GM21423 (cell line): ENCODE data around the gene MVB12B.
"Not testable (repeated sequence)": the region's sequence is repeated elsewhere in the genome, so short reads cannot be mapped to it uniquely, and the experiment has no call there.

Source experiments
- ATAC-seq: cut with Tn5 transposase; IDR thresholded peaks from one replicate; pipeline ENCODE4 v1.9.1; 2021; ENCODE audit warnings: mild to moderate bottlenecking, moderate library complexity; ENCODE audit not compliant: unreplicated experiment

The MVB12B gene

DNA sequence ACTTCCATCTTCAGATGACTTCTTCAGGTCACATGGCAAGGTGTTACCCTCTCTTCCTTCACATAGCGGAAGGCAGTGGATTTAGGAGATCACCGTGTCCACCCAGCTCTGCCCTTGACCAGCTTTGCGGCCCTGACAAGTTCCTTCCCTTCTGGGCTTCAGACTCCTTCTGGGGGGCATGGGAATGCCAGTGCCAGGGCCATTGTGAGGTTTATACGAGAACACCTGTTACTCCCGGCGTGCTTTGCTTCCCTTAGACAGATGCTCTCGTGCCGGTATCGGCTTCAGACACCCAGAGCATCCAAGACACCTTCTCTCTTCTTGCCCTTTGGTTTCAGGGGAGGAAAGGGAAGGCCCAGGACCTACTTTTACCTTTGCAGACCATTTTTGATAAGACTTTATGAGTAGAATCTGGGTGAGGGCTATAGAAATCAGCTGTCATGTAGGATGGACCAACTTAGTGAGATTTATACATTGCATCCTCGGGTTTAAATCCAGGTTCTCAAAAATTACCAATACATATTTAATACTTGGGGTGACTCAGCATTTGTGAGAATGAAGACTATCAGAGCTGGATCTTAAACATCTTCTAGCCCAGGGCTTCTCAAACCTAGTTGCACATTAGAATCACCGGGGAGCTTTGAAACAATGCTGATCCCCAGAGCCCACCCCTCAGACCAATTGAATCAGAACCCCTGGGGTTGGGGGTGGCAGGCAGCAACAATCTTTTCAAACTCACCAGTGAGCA, 138.2 kb downstream of the MVB12B start:
- ATAC-seq, result no peak

DNA sequence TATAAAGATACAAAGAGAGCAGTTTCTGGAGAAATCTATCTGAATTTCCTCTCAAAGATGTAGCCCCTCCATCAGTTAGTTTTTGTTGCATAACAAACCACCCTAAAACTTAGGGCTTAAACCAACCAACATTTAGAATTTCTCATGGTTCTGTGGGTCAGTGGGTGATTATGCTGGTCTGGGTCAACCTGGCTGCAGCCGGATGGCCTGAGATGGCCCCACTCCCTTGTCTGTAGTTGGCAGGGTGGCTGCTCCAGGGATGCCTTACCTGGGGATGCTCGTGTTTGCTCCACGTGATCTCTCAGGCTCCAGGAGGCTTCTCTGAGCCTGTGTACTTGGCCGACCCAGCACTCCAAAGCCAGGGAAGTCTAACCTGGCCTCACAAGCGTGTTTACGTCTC, 139.3 kb downstream of the MVB12B start:
- no peak for ATAC-seq

DNA sequence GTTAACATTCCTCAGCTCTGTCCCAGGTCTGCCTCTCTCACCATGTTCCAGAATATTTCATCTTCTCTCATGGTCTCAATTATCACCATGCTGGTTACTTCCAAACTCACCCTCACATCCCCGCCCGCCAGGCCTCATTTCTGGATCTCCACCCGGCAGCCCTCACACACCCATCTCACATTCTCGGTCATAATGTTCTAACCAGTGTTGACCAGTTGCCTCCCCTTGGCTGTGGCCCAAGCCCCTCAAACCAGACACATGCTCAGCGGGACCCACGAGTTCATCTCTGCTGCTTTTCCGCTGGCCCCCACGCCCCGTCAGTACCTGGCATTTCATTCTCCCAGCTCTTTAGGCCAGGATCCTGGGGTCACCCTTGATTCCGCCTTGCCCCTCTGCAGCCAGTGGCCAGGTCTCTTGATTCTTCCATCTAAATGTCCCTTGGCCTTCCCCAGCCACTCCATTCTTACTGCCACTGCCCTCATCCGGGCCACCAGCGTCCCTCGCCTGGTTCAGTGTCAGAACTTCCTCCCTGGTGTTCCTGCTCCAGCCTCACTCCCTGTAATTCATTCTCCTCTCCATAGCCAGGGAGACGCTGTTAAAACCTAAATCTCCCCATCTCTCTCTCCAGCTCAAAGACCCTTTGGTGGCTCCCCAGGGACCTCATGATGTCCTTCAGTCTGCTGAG, 141.7 kb downstream of the MVB12B start:
- ATAC-seq, result no peak

GRCh38 chr9:126470241-126470993, 143.8 kb downstream of the MVB12B start:
- ATAC-seq, result peak; percentile 44

DNA sequence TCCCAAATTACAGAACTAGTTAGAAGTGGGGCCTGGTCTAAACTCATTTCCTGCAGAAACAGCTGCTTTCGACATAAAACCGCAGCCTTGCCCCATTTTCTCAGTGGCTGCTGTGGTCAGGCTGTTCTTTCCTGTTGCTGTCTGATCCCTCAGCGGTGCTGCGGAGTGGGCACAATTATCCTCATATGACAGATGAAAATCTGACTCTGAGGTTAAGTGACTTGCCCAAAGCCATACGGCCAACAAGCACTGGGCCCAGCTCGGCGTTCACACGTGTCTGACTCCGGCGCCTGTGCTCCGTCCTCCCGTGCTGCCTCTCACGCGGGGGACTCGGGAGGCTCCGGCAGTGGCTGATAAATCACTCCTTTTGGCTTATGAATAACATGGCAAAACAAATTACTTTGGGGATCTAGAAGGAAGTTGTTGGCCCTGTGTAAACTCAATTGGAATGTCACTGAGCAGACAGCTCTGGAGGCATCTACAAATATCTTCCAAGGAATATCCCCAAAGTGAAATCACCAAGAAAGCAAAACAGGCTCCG, 144.5 kb downstream of the MVB12B start:
- peak; percentile 51 for ATAC-seq

GRCh38 chr9:126472198-126472947, 145.7 kb downstream of the MVB12B start:
- ATAC-seq, result no peak

DNA sequence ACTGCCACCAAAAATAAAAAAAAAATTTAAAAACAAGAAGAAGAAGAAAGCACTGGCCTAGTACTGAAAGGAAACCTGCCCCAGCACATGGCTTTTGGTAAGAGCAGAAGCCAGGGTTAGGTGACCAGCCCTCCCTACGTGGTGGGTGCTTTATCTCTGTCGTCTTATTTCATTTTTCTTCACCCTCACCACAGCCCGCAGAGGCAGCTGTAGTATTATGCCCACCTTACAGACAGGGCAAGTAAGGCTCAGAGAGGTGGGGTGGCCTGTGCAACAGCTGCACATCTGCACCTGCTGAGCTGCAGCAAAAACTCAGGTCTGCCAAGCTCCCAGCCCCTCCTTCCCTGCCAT, 146.3 kb downstream of the MVB12B start:
- no peak for ATAC-seq

GRCh38 chr9:126474206-126474765, 147.7 kb downstream of the MVB12B start:
- ATAC-seq, result no peak

GRCh38 chr9:126474786-126475485, 148.3 kb downstream of the MVB12B start:
- ATAC-seq, result no peak

GRCh38 chr9:126475933-126476555, 149.4 kb downstream of the MVB12B start:
- no peak for ATAC-seq

- ATAC-seq, result not testable (repeated sequence)
These were observed 150.8 kb downstream of the MVB12B start for GRCh38 chr9:126477432-126477831.

DNA sequence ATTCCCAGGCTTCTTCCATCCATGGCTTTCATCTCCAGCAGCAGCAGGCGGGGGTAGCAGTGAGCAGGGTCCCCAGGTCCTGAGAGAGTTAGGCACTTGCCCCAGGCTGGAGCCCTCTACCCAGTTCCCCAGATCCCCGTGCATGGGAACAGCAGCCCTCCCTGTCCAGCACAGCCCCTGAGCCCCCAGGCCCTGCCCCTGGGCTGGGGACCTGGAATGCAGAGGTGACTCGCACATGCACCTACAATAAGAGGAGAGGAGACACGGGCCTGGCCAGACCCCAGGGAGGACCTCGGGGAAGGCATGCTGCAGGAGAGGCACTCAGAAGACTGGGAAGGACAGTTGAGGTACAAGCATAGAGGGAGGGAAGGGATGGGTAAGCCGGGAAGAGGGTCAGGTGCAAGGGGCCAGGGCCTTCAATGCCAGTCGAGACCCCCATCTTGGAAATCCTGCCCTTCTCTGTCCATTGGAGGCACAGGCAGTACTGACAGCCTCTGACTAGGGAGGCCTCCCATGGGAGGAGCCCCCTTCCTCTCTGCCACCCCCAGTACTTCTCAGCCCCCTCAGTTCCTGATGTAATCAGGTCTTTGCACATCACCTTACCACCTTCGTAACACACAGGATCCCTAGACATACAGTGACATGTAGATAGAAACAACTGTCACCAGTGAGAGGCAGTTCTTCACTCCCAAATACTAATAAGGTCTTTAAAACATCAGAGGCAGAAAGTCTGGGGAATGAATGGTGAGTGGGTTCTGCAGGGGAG, 151.8 kb downstream of the MVB12B start:
- ATAC-seq, result no peak

- no peak for ATAC-seq
These were observed 152.9 kb downstream of the MVB12B start for GRCh38 chr9:126479515-126479914.

- no peak for ATAC-seq
These were observed 154.2 kb downstream of the MVB12B start for GRCh38 chr9:126480813-126481212.

- ATAC-seq, result no peak
These were observed 155.2 kb downstream of the MVB12B start for GRCh38 chr9:126481862-126482261.

GRCh38 chr9:126482361-126483044, 155.9 kb downstream of the MVB12B start:
- no peak for ATAC-seq

DNA sequence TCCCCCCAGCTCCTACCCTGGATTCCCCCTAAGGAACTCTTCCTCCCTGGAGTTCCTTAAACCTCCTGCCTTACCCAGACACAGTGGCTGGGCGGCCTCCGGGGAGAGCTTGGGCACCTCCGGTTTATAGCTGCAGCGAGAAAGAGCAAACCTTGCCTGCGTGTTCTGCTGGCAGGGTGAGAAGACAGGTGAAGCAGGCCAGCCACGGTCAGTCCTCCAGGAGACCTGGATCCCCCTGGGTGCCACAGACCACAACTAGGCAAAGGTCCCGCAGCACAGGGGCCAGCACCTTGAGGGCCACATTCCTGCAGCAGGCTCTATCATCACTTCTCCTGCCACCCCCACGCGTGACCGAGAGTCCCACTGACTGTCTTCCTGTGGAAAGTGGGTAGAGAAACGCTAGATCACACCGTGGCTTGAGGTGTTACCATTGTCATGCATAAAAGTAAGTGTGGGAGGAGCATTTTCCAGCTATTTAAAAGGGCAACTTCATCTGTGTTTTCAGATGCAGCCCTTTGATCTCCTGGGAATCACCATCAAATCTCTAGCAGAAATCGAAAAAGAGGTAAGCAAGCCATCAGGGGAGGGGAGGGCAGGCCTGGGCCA, 156.9 kb downstream of the MVB12B start:
- ATAC-seq, result no peak

- ATAC-seq, result no peak
These were observed 159.0 kb downstream of the MVB12B start for GRCh38 chr9:126485662-126486061.
